HG03565 (cell line): ENCODE results near the gene RHD.
"Not testable (repeated sequence)": the region's sequence is repeated elsewhere in the genome, so short reads cannot be mapped to it uniquely, and the experiment has no call there.

Experiments used
- ATAC-seq: cut with Tn5 transposase; IDR thresholded peaks from one replicate; pipeline ENCODE4 v1.9.1; 2021; ENCODE audit warnings: mild to moderate bottlenecking, moderate library complexity; ENCODE audit not compliant: unreplicated experiment

RHD gene

DNA sequence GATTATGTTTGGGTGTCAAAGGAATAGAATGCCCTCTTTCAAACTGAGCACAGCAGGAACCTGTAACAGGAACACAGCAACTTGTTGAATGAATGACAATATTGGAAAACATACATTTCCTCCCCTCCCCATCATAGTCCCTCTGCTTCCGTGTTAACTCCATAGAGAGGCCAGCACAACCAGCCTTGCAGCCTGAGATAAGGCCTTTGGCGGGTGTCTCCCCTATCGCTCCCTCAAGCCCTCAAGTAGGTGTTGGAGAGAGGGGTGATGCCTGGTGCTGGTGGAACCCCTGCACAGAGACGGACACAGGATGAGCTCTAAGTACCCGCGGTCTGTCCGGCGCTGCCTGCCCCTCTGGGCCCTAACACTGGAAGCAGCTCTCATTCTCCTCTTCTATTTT lies at the start of gene RHD:
Gene RHD, plus strand, starts transcription at position 272 of the 400 bp plus-strand sequence. Its CDS starts 39 bp downstream, at position 311.
- ATAC-seq, result not testable (repeated sequence)

DNA sequence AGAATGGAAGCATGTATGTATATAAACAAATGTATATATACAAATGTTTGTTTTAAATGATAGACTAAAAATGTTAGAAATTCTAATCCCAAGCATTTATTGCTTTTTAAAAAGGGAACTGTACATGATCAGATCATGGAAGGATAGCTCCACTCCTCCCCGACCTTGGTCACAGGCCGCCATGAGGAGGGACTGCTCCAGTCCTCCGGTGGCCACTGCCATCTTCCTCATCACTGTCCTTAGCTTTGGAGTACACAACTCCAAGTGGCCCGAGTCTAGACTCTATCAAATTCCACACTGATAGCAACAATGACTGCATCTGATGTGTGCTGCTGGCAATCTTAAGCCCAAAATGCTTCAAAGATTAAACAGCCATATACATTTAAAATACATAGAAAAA lies 49.7 kb upstream of the RHD start:
- ATAC-seq, result no peak

DNA sequence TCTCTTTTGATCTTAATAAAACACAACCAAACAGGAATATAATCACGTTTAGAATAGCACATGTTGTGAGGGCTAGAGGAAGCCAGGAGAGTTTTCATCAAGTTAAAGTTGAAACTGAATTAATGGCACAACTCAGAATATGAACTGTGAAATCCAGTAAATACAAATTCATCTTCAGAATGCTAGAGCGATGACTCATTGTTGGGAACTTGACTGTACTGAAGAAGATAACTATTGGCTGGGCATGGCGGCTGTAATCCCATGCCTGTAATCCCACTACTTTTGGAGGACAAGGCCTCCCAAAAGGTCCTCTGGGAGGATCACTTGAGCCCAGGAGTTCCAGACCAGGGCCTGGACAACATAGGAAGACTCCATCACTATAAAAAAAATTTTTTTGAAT lies 48.8 kb upstream of the RHD start:
- ATAC-seq, result no peak

DNA sequence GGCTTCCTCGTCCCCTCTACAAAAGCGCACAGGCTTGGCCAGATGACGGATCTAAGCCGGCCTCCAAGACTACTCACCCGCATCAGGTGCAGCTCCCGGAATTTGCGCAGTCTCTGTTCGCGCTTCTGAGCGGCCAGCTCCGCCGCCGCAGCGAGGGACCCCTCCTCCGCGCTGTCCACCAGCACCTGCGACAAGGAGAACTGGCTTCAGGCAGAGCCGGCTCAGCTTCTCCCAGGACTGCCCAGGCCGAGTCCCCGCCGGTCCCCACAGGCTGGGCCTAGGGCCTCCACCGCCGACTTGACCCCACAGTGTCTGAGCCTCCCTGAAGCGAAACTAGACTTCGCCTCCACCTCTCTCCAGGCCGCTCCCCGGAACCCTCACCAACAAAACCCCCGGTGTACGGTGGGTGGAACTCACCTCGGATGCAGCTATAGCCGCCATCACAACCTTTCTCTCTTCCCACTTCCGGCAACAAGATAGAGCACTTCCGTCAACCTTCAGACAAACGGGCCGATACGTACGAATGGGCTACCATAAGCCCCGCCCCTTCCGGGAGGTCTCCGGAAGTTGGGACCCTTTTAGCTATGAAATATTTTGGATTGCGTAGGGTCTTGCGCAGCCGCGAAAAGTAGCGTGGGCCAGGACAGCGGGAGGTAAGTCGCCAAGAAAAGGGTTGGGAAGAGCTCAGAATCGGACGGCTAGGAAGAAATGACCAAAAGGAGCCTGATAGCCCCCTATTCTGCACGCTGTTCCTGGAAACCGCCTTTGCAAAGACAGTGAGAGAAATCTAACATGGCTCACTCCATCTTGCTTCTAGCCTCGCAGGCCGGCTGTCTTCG lies 40.1 kb upstream of the RHD start, which contains the start of gene SYF2:
Gene SYF2, minus strand, starts transcription at position 476 of the 839 bp plus-strand sequence. Its CDS starts 35 bp downstream, at position 441.
- peak; percentile 77 for ATAC-seq

DNA sequence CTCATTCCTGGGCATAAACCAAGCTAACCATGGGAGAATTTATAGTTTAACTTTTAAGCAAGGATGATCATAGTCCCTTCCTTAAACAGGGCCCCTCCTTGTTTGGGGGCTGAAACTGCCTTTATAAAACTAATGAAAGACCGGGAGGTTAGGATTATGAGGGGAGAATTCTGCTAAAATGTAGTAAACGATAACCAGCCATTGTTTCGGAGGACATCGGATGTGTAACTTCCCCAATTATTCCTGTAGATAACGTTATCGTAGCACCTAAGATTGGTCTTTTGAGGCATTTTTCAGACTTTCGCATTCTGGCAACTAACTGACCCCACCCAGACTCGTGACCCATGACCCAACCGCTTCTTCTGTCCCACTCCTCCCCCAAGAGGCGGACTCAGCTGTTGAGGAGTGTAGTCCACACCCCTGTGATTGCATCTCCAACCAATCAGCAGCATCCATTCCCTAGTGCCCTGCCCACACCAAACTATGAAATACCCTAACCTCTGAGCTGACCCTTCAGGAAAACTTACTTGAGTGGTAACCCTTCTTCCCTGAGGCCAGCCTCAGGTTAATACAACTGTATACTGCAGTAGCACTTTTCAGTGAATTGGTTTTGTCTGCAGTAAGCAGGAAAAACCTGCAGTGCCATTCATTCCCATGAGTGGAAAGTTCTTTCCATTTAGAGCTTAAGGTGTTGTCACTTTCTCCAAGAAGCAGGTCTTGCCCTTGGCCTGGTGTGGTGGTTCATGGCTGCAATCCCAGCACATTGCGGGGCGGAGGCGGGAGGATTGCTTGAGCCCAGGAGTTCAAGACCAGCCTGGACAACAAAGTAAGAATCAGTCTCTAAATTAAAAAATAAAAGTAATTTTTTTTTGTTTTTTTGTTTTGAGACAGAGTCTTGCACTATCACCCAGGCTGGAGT lies 39.2 kb upstream of the RHD start:
- ATAC-seq, result peak; percentile 38

DNA sequence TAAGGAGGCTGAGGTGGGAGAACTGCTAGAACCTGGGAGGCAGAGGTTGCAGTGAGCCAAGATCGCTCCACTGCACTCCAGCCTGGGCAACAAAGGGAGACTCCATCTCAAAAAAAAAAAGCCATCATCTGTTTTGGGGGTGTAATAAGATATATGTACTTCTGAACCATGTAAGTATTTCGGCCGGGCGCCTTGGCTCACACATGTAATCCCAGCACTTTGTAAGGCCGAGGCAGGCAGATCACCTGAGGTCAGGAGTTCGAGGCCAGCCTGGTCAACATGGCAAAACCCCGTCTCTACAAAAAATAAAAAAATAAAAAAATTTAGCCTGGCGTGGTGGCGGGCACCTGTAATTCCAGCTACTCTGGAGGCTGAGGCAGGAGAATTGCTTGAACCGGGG lies 36.9 kb upstream of the RHD start:
- not testable (repeated sequence) for ATAC-seq

DNA sequence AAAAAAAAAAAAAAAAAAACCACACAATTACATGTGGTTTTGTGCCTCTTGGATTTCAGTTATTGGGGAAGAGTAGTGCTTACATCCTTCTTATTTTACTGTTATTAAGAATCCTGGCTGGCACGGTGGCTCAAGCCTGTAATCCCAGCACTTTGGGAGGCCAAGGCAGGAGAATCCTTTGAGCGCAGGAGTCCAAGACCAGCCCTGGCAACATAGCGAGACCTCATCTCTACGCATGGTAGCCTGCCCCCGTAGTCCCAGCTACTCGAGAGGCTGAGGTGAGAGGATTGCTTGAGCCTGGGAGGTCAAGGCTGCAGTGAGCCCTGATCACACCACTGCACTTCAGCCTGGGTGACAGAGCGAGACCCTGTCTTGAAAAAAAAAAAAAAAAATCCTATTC lies 36.0 kb upstream of the RHD start:
- ATAC-seq, result not testable (repeated sequence)

DNA sequence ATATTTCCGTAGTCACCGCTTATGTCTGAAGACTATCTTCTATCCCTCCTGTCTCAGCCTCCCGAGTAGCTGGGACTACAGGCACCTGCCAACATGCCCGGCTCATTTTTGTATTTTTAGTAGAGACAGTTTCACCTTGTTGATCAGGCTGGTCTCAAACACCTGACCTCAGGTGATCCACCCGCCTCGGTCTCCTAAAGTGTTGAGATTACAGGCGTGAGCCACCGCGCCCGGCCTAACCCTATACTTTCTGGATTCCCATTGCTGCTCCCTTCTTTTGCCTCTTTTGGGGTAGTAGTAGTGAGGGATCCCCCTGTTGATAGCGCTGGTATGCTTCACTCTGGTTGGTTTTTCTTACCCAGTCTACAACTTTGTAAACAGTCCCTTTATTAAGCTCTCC lies 34.3 kb upstream of the RHD start:
- ATAC-seq, result no peak

DNA sequence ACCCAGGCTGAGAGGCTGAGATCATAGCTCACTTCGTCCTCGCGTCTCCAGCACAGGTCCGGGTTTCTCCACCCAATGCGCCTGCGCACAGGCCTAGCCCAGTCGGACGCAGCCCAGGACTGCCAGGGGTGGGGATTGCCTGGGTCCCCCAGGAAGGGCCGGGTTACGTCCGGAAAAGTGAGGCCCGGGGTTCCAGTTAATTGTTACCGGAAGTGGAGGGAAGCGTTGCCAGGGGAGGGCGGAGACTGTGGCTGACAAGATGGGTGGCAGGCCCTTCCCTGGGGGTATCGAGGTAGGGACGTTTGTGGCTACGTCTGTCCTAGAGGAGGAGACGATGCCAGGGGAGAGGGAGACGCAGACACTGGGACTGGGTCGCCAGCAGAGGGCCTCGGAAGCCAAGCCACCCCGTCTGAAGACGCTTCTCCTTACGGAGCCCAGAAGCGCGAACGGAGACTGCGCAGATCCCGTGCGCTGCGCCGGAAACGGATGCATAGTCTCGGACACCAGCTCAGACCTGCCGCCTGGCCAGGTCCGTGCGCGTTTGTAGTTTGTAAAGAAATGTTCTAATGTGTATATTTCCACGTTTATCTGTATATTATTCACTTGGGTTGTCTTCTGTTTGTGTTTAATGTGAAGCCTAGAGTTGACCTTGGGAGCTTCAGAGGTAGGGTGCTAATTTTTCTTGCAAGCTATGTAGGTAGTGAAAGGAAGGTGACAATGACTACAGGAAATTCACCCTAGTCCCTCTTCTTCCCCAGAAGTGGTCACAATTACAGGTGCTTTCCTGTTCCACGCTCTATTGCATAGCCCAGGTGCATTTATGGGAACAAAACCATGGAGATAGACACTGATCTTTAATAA lies 32.4 kb upstream of the RHD start:
- ATAC-seq, result peak; percentile 63

DNA sequence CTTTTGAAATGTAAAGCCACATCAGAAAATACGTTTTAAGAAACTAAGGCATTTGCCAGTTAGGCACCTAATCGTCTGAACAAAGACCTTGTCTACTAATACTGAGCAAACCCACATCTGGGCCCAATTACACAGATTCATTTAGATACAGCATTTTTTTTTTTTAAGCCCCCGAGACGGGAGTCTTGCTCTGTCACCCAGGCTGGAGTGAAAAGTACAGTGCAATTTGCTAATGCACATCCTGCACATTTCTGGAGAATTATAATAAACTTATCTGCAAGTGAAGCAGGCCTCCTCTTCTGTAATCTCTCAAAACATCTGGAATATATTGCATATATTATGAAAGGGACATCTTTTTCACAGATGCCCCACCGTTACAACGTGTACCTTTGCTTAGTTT lies 28.4 kb upstream of the RHD start:
- ATAC-seq, result no peak

DNA sequence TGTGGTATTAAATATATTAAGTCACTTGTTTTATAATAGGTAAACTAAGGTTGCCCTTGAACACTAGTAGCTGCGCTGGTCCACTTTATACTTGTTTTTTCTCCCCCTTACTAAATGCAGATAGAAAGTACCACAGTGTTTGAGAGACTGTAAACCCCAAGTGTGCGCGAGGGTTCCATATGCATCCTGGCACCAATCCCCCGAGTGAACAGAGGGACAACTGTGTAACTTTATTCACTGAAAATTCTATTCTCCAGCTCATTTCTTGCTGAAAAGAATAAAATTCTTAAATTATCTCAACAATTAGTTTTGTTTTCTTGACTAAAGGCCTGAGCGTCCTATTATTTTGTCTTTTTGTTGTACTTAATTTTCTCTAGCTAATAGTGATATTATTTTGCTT lies 26.9 kb upstream of the RHD start:
- ATAC-seq, result no peak

DNA sequence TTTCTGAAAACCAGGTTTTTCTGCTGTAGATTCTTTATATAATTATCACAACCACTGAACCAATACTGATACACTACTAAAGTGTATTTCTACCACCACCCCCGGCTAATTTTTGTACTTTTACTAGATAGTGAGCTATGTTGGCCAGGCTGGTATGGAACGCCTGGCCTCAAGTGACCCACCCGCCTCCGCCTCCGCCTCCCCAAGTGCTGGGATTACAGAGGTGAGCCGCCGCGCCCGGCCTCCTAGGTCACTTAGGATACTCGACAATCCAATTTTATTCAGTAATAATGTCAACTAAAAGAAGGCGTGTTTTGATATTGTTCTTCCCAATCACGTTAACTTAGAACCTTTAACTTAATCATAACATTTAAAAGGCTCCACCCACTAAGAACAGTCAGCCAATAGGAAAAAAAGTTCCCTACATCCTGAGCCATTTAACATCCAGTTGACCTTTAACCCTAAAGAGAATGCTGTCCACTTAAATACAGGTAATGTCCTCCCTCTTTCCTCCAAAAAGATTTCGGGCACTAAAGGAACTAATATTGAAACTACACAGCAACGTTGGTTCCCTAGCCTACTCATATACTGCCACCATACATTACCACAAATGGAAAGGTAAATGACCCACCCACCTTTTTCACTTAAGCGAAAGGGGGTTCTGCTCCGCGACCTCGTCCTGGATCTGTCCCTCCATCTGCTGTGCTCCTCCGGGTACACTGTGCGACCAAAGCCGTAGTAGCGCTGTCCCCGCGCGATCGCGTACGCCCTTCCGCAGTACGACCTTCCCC lies 26.3 kb upstream of the RHD start:
- ATAC-seq, result no peak

DNA sequence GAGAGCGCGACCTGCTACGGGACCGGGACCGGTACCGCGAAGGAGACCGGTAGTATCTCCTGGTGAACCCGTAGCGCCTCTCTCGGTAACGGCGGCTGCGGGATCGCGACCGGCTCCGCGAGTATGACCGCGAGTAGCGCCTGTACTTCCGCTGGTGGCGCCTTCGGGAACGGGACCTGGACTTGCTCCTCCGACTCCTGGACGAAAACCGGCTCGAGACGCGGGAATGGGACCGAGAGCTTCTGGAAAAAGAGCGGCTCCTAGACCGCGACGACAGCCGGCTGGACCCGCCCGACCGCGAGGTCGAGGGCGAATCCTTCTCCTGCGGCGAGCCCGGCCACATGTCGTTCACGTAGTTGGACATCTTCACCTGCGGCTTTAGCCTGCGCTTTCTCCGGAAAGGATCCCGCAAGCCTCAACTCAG lies 25.7 kb upstream of the RHD start:
- no peak for ATAC-seq

DNA sequence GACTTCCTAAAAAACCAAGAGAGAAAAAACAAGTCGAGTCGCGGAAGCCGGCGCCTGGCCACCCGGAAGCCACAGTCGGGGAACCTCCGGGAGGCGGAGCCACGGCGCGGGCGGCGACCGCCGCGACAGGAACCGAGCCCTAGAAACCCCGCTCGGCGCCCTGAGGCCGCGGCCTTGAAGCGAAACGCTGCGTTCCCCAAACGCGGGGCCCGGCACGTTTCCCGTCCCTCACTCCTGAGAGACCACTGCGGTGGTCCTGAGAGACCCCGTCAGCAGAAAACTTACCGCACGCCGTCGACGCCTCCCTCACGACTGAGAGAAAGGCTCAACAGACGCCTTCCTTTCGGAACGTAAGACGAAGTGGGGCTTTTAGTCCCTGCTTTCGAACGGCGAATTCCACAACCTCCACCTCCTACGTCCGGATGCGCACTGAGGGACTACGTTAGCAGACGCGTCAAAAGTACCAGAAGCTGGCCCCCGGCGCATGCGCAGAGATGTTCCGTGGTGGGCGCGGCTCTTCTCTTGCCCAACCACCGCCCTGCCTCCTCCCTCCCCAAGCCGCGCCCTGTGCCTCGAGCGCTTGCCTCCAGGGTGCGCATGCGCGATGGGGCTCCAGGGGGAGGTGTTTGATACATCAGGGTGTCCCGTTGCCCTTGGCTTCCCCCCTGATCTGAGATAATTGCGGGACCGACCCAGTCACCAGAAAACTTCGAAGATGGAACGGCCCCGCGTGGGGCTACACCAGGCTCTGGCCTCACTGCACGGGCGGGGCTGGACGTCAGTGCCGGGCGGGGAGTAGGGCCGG lies 25.1 kb upstream of the RHD start, which contains the start of gene RSRP1:
Gene RSRP1, minus strand, starts transcription at position 431 of the 805 bp plus-strand sequence. CDS start 491 bp downstream, outside the sequence.
- ATAC-seq, result peak; percentile 79

DNA sequence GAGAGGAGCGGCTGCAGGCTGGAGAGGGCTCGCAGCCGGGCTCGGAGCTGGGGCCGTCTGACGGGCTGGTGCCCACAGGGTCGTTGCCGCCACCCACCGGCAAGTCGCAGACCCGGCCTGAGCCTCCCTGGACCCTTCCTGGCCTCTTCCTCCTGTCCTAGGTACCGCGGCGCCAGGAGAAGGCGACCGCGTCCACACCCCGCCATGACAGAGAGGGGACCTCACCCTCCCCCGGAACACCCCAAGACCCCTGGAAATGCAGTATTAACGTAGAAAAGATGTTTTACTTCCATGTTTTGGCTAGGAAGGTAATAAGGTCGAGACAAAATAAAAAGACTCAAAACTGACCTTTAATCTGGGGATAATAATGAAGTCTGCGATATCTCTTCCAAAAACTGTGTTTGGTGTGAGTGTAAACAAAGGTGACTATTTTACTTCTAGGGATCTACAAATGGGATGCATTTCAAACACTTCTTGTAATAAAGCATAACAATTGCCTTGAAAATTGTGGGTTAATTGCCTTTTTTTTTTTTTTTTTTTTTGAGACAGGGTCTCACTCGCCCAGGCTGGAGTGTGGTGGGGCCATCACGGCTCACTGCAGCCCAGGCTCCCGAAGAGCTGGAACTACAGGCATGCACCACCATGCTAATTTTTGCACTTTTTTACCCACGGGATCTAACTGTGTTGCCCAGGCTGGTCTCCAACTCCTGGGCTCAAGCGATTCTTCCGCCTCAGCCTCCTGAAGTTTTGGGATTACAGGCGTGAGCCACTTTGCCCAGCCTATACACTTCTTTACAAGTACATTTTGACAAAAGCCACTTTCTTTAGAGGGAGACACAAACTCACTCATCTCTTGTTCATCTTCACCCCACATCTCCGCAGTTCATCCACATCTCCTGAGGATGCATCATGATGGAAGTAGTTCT lies 24.2 kb upstream of the RHD start:
- ATAC-seq, result no peak

DNA sequence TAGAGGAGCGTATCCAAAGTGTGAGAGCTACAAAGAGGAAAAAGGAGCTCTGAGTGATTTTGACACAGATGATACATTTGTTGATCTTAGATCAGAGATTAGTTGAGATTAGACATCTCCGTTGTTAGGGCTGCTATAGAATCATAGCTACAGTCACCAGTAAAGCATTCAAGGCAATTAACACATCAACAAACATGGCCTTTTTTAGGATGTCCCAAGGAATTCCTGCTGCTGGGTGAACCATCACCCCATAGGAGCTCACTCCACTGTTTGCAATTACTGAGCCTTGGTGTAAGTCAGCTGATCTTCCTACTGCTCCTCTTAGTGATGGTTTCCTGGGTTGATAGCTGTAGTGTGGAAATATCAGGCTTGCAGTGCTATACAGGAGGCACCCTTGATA lies 18.4 kb upstream of the RHD start:
- ATAC-seq, result no peak

DNA sequence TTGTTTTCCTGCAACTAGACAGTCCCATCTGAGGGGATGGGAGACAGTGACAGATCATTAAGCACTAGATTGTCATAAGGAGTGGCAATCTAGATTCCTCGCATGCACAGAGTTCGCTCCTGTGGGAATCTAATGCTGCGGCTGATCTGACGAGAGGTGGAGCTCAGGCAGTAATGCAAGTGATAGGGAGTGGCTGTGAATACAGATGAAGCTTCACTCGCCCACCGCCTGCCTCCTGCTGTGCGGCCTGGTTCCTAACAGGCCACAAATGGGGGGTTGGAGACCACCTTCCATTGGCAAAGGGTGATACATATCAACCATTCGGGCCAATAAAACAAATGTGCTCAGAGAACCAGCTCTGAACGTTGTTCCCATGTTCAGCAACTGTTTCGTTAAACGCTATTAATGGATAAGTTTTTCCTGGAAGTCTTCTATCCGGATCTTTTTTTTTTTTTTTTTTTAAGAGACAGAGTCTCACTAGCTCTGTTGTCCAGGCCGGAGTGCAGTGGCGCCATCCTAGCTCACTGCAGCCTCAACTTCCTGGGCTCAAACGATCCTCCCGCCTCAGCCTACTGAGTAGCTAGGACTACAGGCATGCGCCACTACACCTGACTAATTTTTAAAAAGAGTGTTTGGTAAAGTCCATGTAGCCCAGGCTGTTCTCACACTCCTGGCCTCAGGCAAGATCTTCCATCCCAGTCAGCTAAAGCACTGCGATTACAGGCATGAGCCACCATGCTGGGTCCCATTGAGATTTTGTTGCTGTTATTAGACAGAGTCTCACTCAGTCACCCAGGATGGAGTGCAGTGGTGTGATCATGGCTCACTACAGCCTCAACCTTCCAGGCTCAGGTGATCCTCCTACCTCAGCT lies 16.4 kb upstream of the RHD start:
- no peak for ATAC-seq
